Fibroblast of mammary gland (primary cell): ENCODE results near the gene ZNF12.

Experiments
- DNase-seq: peaks from one replicate; pipeline ENCODE4 v3.0.0-alpha.2; 2010; ENCODE audit warnings: low read depth
- H3K4me3 ChIP-seq: 2 replicates; pipeline ENCODE4 v1.5.1; 2011; ENCODE audit warnings: low read depth, mild to moderate bottlenecking, low read length, moderate library complexity; ENCODE audit not compliant: control insufficient read depth
- CTCF ChIP-seq: conservative IDR thresholded peaks from 2 replicates; pipeline ENCODE4 v1.5.1; 2011; ENCODE audit warnings: low read depth, low read length, inconsistent platforms; ENCODE audit not compliant: control insufficient read depth, insufficient read depth

The ZNF12 gene

DNA sequence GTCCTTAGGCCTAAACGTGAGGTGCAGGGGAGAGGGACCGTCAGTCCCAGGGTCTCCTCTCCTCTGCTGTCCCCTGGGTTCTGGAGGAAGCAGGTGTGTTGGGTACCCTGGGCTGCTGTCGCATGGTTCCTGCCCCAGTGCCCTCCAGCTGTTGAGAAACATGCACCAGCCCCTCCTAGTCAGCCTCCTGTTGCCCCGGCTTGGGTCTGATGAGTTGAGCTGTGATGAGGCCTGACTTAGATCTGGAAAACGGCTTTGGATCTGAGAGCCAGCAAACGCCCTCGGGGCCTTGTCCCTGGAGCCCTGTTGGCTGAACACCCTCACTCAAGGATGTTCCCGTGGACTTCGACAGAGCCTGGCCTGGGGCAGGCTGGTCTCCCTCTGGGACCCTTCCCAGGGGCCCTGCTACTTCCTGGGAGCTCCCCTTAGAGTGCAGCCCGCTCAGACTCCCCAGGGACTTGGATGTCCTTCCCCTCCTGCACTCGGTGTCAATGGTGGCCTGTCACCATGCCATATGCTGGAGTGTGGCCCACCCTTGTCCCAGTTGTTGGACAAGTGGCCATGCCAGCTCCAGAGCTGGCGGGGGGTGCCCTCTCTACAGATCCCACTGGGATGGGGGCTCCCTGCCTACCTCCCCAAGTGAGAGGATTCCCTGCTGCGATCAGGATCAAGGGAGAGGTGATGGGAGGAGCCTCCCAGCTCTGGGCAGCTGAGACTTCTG is 57.3 kb downstream of the ZNF12 start:
- DNase-seq = no peak
- TF ChIP-seq CTCF = no peak

GRCh38 chr7:6648815-6649104 is 58.0 kb downstream of the ZNF12 start:
- no peak overlapping the region for H3K4me3 ChIP-seq
- no peak for DNase-seq
- no peak for TF ChIP-seq CTCF

More for the DNA sequence above, 57.3 kb downstream of the ZNF12 start:
- no peak overlapping the region for H3K4me3 ChIP-seq

DNA sequence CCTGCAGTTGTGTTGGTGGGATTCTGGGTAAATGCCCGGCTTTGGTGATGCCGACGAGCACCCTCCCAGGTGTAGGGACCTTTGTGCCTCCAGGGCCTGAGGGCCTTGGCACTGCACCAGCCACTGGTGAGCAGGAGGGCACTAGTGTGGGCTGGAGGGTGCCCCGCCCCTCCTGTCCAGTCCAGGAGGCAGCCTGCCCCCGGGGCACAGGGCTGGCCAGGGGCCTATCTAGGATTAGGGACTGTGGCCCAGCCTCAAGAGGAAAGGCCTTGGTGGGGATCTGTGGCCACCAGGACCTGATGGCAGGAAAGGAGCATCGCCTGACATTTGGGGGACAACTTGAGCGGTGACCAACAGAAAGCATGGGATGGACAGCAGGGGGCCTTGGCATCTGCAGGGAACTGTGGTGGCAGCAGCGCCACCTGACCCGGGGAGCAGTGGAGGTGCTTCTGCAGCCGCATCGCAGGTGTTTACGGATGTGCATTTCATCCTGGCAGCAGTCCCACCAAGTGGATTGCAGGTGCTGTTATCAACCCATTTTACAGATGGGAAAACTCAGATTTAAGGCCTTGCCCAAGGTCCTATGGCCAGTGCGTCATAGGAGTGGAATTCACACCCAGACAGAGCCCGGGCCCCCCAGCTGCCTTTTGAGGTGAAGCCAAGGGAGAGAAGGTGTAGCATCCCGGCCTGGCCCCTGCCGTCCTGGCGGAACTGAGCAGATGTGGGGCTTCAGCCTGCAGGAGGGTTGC is 58.5 kb downstream of the ZNF12 start:
- no peak for TF ChIP-seq CTCF
- H3K4me3 ChIP-seq = no peak overlapping the region
- no peak for DNase-seq

GRCh38 chr7:6647541-6647940 is 59.2 kb downstream of the ZNF12 start:
- DNase-seq = no peak
- TF ChIP-seq CTCF = no peak
- H3K4me3 ChIP-seq = no peak overlapping the region

- DNase-seq = no peak
- no peak for TF ChIP-seq CTCF
- no peak overlapping the region for H3K4me3 ChIP-seq
Observed at GRCh38 chr7:6647080-6647479, 59.7 kb downstream of the ZNF12 start.

DNA sequence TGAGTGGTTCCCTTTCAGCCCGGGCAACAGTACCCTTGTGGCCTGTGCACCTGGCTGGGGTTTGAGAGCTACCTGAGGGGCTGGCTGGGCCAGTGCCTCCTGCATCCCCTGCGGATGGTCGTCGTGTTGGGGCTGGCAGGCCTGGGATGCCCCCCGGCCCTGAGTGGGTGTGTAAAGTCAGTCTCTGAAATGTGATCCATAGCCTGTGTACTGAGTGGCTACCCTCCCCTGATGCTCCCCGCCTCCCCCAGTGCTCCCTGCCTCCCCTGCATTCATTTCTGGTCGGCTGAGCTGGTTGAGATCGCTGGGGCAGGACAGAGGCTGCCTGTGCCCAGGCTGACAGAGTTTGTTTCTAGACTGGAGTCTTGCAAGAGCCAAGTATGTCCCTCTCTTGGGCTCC is 60.3 kb downstream of the ZNF12 start:
- DNase-seq = no peak
- no peak for TF ChIP-seq CTCF
- no peak overlapping the region for H3K4me3 ChIP-seq
